IMR-90 (cell line): ENCODE results near the gene MMP23B. TPM values are rescaled to one million over a fixed set of nuclear protein-coding genes. Genes with fewer than 3 reads are reported as not detected.
A peak's percentile ranks its signal among the peaks of the same experiment; 100 is the strongest.

Source experiments
- ATAC-seq: fragments of 200-7000 bp; cut with Tn5 transposase; 2 replicates; pipeline ENCODE4 v1.9.1; 2020; ENCODE audit warnings: low read depth, mild to moderate bottlenecking, moderate library complexity
- BruUV-seq: library from RNA; stranded (reverse); fragments of 400-500 nt; replicated peaks from 2 replicates; lab custom pipeline; 2021; lab: Mats Ljungman, UMichigan
- CTCF ChIA-PET: fragments of 300-600 bp; formaldehyde crosslinking; extraction: SDS; loops from one replicate; lab custom pipeline; 2021; ENCODE audit warnings: antibody characterized with exemption; lab: Yijun Ruan, JAX
- POLR2A ChIA-PET: fragments of 300-600 bp; sonication (Branson Sonifier 250); formaldehyde crosslinking; loops from one replicate; lab custom pipeline; 2022; ENCODE audit warnings: antibody characterized with exemption; ENCODE audit not compliant: unreplicated experiment; lab: Charles Lee
- DNase-seq: peaks from one replicate; pipeline ENCODE4 v3.0.0; 2013
- H2AFZ ChIP-seq: replicated peaks from 2 replicates; pipeline ENCODE3; 2013; ENCODE audit warnings: low read length, mild to moderate bottlenecking; ENCODE audit not compliant: poor library complexity
- H2AK5ac ChIP-seq: 2 replicates; pipeline ENCODE4 v1.6.1; 2013; ENCODE audit warnings: low read depth, low read length, inconsistent platforms
- H2AK9ac ChIP-seq: replicated peaks from 2 replicates; pipeline ENCODE3; 2013; ENCODE audit warnings: mild to moderate bottlenecking, low read depth, low read length, moderate library complexity; ENCODE audit not compliant: poor library complexity
- H2BK120ac ChIP-seq: 2 replicates; pipeline ENCODE4 v1.6.1; 2013; ENCODE audit warnings: low read depth, low read length, inconsistent platforms
- H2BK15ac ChIP-seq: 3 replicates; pipeline ENCODE4 v1.6.1; 2013; ENCODE audit warnings: low read depth, low read length, inconsistent platforms
- H2BK20ac ChIP-seq: 2 replicates; pipeline ENCODE4 v1.6.1; 2013; ENCODE audit warnings: low read depth, mild to moderate bottlenecking, inconsistent platforms, low read length, moderate library complexity
- H2BK5ac ChIP-seq: 2 replicates; pipeline ENCODE4 v1.6.1; 2013; ENCODE audit warnings: mild to moderate bottlenecking, low read depth, low read length, inconsistent platforms; ENCODE audit not compliant: poor library complexity, severe bottlenecking
- H3K14ac ChIP-seq: replicated peaks from 2 replicates; pipeline ENCODE4 v1.6.1; 2013; ENCODE audit warnings: low read depth, low read length, inconsistent platforms
- H3K18ac ChIP-seq: 2 replicates; pipeline ENCODE4 v1.6.1; 2013; ENCODE audit warnings: low read depth, low read length, control low read depth
- H3K23ac ChIP-seq: 2 replicates; pipeline ENCODE4 v1.6.1; 2013; ENCODE audit warnings: low read depth, low read length, inconsistent platforms
- H3K27ac ChIP-seq: 2 replicates; pipeline ENCODE4 v1.5.1; 2013; ENCODE audit warnings: mild to moderate bottlenecking, control low read depth, low read length; ENCODE audit not compliant: insufficient read depth
- H3K27me3 ChIP-seq: 2 replicates; pipeline ENCODE4 v1.6.1; 2013; ENCODE audit warnings: low read length; ENCODE audit not compliant: control insufficient read depth, insufficient read depth
- H3K36me3 ChIP-seq: 2 replicates; pipeline ENCODE4 v1.6.1; 2013; ENCODE audit warnings: low read length, mixed read lengths; ENCODE audit not compliant: control insufficient read depth, insufficient read depth
- H3K4ac ChIP-seq: 2 replicates; pipeline ENCODE4 v1.6.1; 2013; ENCODE audit warnings: low read depth, low read length, inconsistent platforms
- H3K4me1 ChIP-seq: 2 replicates; pipeline ENCODE4 v1.6.1; 2013; ENCODE audit warnings: low read length, mixed read lengths; ENCODE audit not compliant: control insufficient read depth, insufficient read depth
- H3K4me2 ChIP-seq: 2 replicates; pipeline ENCODE4 v1.6.1; 2013; ENCODE audit warnings: low read depth, mild to moderate bottlenecking, control low read depth, low read length, moderate library complexity
- H3K4me3 ChIP-seq: 2 replicates; pipeline ENCODE4 v1.5.1; 2013; ENCODE audit warnings: low read depth, mild to moderate bottlenecking, control low read depth, low read length, moderate library complexity; ENCODE audit not compliant: insufficient read depth
- H3K56ac ChIP-seq: 2 replicates; pipeline ENCODE4 v1.6.1; 2013; ENCODE audit warnings: low read length, inconsistent platforms; ENCODE audit not compliant: insufficient read depth; ENCODE audit errors: extremely low read depth
- H3K79me1 ChIP-seq, 2 experiments: 2 replicates each; pipeline ENCODE4 v1.6.1; 2013; ENCODE audit warnings: low read length in 2 of 2, inconsistent platforms in 1 of 2, low read depth in 1 of 2
- H3K9ac ChIP-seq: 2 replicates; pipeline ENCODE4 v1.6.1; 2013; ENCODE audit warnings: low read depth, low read length, control low read depth
- H3K9me1 ChIP-seq: 2 replicates; pipeline ENCODE4 v1.6.1; 2013; ENCODE audit warnings: low read length, inconsistent platforms; ENCODE audit not compliant: insufficient read depth
- H3K9me3 ChIP-seq: 2 replicates; pipeline ENCODE4 v1.6.1; 2013; ENCODE audit warnings: low read length; ENCODE audit not compliant: control insufficient read depth, insufficient read depth
- H4K20me1 ChIP-seq: 2 replicates; pipeline ENCODE4 v1.6.1; 2013; ENCODE audit warnings: low read length, inconsistent platforms; ENCODE audit not compliant: insufficient read depth
- H4K5ac ChIP-seq: 2 replicates; pipeline ENCODE4 v1.6.1; 2013; ENCODE audit warnings: mild to moderate bottlenecking, low read depth, low read length, control low read depth
- H4K8ac ChIP-seq, 2 experiments: 2 replicates each; pipeline ENCODE4 v1.6.1; 2013; ENCODE audit warnings: low read depth in 2 of 2, low read length in 2 of 2, control low read depth in 1 of 2, inconsistent platforms in 1 of 2
- H4K91ac ChIP-seq: 2 replicates; pipeline ENCODE4 v1.6.1; 2013; ENCODE audit warnings: low read depth, low read length, inconsistent platforms; ENCODE audit not compliant: insufficient read depth
- CHD1 ChIP-seq: IDR thresholded peaks from 2 replicates; pipeline ENCODE4 v1.6.1; 2012; ENCODE audit warnings: low read depth, low read length, improper control_type of control experiment
- MAZ ChIP-seq: IDR thresholded peaks from 2 replicates; pipeline ENCODE4 v1.6.1; 2012; ENCODE audit warnings: low read depth, mild to moderate bottlenecking, low read length, improper control_type of control experiment, moderate library complexity, borderline replicate concordance
- MXI1 ChIP-seq: IDR thresholded peaks from 2 replicates; pipeline ENCODE4 v1.6.1; 2012; ENCODE audit warnings: low read depth, mild to moderate bottlenecking, low read length, moderate library complexity, borderline replicate concordance
- NFE2L2 ChIP-seq: fragments of 150-350 bp; IDR thresholded peaks from 2 replicates; pipeline ENCODE4 v1.6.1; 2016; ENCODE audit warnings: low read depth, mild to moderate bottlenecking, low read length
- WGBS, 2 experiments: methylation state at CpG; one replicate each; pipeline versions ENCODE4 v1.1.5 to v1.1.7; 2013; ENCODE audit warnings: missing lambda C conversion rate in 2 of 2; ENCODE audit not compliant: insufficient read length in 1 of 2; ENCODE audit errors: extremely low coverage in 2 of 2; 5-methylcytosine and 5-hydroxymethylcytosine counted together
- dilution Hi-C: fragments of 300-500 bp; cut with HindIII; formaldehyde crosslinking; loops from one replicate; pipeline ENCODE4 v1.14.3; 2018; ENCODE audit warnings: low sequenced_read_pairs; ENCODE audit not compliant: unreplicated experiment
- in situ Hi-C: fragments of 300-500 bp; cut with MboI; formaldehyde crosslinking; loops from 3 replicates; pipeline ENCODE4 v1.14.3; 2019; ENCODE audit warnings: low sequenced_read_pairs, inconsistent platforms, mixed read lengths
- intact Hi-C: fragments of 100-400 bp; cut with micrococcal nuclease; formaldehyde crosslinking; loops from 2 replicates; pipeline ENCODE4 v1.10.0; 2022
- polyA plus RNA-seq, 3 experiments: library from polyadenylated mRNA; depleted of rRNA; stranded (reverse); fragments of >200 nt; gene quantifications; 2 replicates each; pipeline ENCODE4 v1.2.3, GENCODE V29; 2012; ENCODE audit warnings: low replicate concordance in 1 of 3
- total RNA-seq: library from RNA; depleted of rRNA; stranded (reverse); fragments of >200 nt; gene quantifications from 2 replicates; pipeline ENCODE4 v1.2.3, GENCODE V29; 2012

MMP23B gene
- total and polyA plus RNA-seq, 2 of the 4 experiments (the other 2 are of a cell fraction), result 1.1 to 5.4 TPM

- dilution Hi-C loops, result no loop called here
- no peak overlapping the region for H2BK15ac ChIP-seq
- peak overlapping the region; percentile 42; the same call in 1 of the 2 replicates for H4K5ac ChIP-seq
- H3K14ac ChIP-seq, result 0 out of 2 replicates have a peak overlapping the region, but pooled peaks have one; percentile 40
- H2AK9ac ChIP-seq, result peak overlapping the region; percentile 98
- no peaks in the 10 kb centered on the region for H3K9me3 ChIP-seq
- H3K4me2 ChIP-seq, result peak overlapping the region; percentile 85
- H3K36me3 ChIP-seq, result peaks cover 10% of the 10 kb centered on the region; the same call in 1 of the 2 replicates
- H3K18ac ChIP-seq, result no peak overlapping the region
- H3K9ac ChIP-seq, result peak overlapping the region; percentile 69
- no peak overlapping the region for H2BK120ac ChIP-seq
- H4K8ac ChIP-seq, result no peak overlapping the region; a peak in 1 of 4 replicates
- H3K4me3 ChIP-seq, result peak overlapping the region; percentile 94
- H3K4me1 ChIP-seq, result peaks cover 7% of the 10 kb centered on the region
- H3K9me1 ChIP-seq, result peaks cover 11% of the 10 kb centered on the region; the same call in 1 of the 2 replicates
- TF ChIP-seq NFE2L2 (no peak), MAZ (peak; percentile 20; the same call in 1 of the 2 replicates), CHD1 (peak; percentile 19; the same call in 1 of the 2 replicates), MXI1 (peak; percentile 34; the same call in 1 of the 2 replicates)
- peak overlapping the region; percentile 47; the same call in 1 of the 2 replicates for H3K4ac ChIP-seq
- no peak overlapping the region for H3K56ac ChIP-seq
- H2AK5ac ChIP-seq, result no peak overlapping the region
- ChIA-PET POLR2A (no interaction called here), CTCF (no interaction called here)
- no peaks in the 10 kb centered on the region for H3K27me3 ChIP-seq
- H4K91ac ChIP-seq, result no peak overlapping the region
- H2AFZ ChIP-seq, result peak overlapping the region; percentile 95
- peak overlapping the region; percentile 91 for H2BK5ac ChIP-seq
- intact Hi-C loops, result no loop called here
- H3K27ac ChIP-seq, result peak overlapping the region; percentile 85
- in situ Hi-C loops, result no loop called here
- H3K79me1 ChIP-seq, result peaks cover 16 to 58% of the 10 kb centered on the region in 2 experiments; a peak in 3 of 4 replicates
- 9% methylated on average over 65 of the region's 80 CpGs; no CpG with 5 or more reads in 1 of the 2 experiments for WGBS, 2 experiments
- BruUV-seq, result no TSS peak
- H3K23ac ChIP-seq, result peak overlapping the region; percentile 64; the same call in 1 of the 2 replicates
- DNase-seq, result peak; percentile 37
- ATAC-seq, result peak; percentile 57
- H2BK20ac ChIP-seq, result no peak overlapping the region
- peaks cover 41% of the 10 kb centered on the region for H4K20me1 ChIP-seq
Measured at GRCh38 chr1:1616045-1616790, 15.8 kb upstream of the MMP23B start.
